PC-9 (cell line): Measurements from ENCODE around the gene PAAF1. TPM values are rescaled to one million over a fixed set of nuclear protein-coding genes. Genes with fewer than 3 reads are reported as not detected.

ENCODE experiments used
- Bru-seq: library from RNA; stranded (reverse); fragments of 400-500 nt; gene quantifications from one replicate; lab custom pipeline; 2021; lab: Mats Ljungman, UMichigan
- BruChase-seq, 2 experiments: library from RNA; stranded (reverse); fragments of 400-500 nt; gene quantifications; one replicate each; lab custom pipeline; 2021; lab: Mats Ljungman, UMichigan
- BruUV-seq: library from RNA; stranded (reverse); fragments of 400-500 nt; replicated peaks from 2 replicates; lab custom pipeline; 2021; lab: Mats Ljungman, UMichigan
- CTCF ChIA-PET: fragments of 300-600 bp; sonication (Branson Sonifier 250); formaldehyde crosslinking; loops from one replicate; lab custom pipeline; 2022; ENCODE audit warnings: antibody characterized with exemption; lab: Charles Lee
- POLR2A ChIA-PET: fragments of 300-600 bp; sonication (Branson Sonifier 250); formaldehyde crosslinking; loops from one replicate; lab custom pipeline; 2022; ENCODE audit warnings: antibody characterized with exemption; ENCODE audit not compliant: unreplicated experiment; lab: Charles Lee
- DNase-seq, 2 experiments: peaks; one replicate each; pipeline versions ENCODE4 v3.0.0 to v3.0.0-alpha.2; 2015 to 2022; ENCODE audit warnings: mixed read lengths in 1 of 2
- H2AFZ ChIP-seq: fragments of 200-600 bp; sonication (generic); 2 replicates; pipeline ENCODE4 v1.8.1; 2017; ENCODE audit warnings: antibody characterized with exemption
- H3F3A ChIP-seq: fragments of 200-600 bp; sonication (generic); 2 replicates; pipeline ENCODE4 v1.8.1; 2017; ENCODE audit warnings: antibody characterized with exemption, mild to moderate bottlenecking, low read depth; ENCODE audit not compliant: insufficient read depth
- H3K27ac ChIP-seq: fragments of 200-600 bp; sonication (generic); 2 replicates; pipeline ENCODE4 v1.6.1; 2016; ENCODE audit warnings: mixed run types
- H3K27me3 ChIP-seq: fragments of 200-600 bp; sonication (generic); 2 replicates; pipeline ENCODE4 v1.6.1; 2016; ENCODE audit warnings: low read depth, mixed run types; ENCODE audit not compliant: insufficient read depth
- H3K36me3 ChIP-seq: fragments of 200-600 bp; sonication (generic); 2 replicates; pipeline ENCODE4 v1.6.1; 2016; ENCODE audit warnings: low read depth, mixed run types
- H3K4me1 ChIP-seq: fragments of 200-600 bp; sonication (generic); replicated peaks from 2 replicates; pipeline ENCODE4 v1.6.1; 2016; ENCODE audit warnings: mixed run types; ENCODE audit not compliant: insufficient read depth
- H3K4me2 ChIP-seq: fragments of 200-600 bp; sonication (generic); 2 replicates; pipeline ENCODE4 v1.6.1; 2017; ENCODE audit warnings: mixed run types
- H3K4me3 ChIP-seq: fragments of 200-600 bp; sonication (generic); 2 replicates; pipeline ENCODE4 v1.6.1; 2016; ENCODE audit warnings: mixed run types
- H3K79me2 ChIP-seq: fragments of 200-600 bp; sonication (generic); 2 replicates; pipeline ENCODE4 v1.6.1; 2017; ENCODE audit warnings: low read depth, mixed run types
- H3K9me2 ChIP-seq: fragments of 200-600 bp; sonication (generic); 2 replicates; pipeline ENCODE4 v1.8.1; 2017; ENCODE audit warnings: mild to moderate bottlenecking; ENCODE audit not compliant: insufficient read depth
- H3K9me3 ChIP-seq: fragments of 200-600 bp; sonication (generic); 2 replicates; pipeline ENCODE4 v1.8.1; 2016; ENCODE audit warnings: low read depth; ENCODE audit not compliant: insufficient read depth
- H4K20me1 ChIP-seq: fragments of 200-600 bp; sonication (generic); 2 replicates; pipeline ENCODE4 v1.8.1; 2017; ENCODE audit not compliant: insufficient read depth
- EZH2 ChIP-seq: fragments of 200-600 bp; sonication (generic); IDR thresholded peaks from 2 replicates; pipeline ENCODE4 v1.8.0; 2017; ENCODE audit warnings: antibody characterized with exemption, low read depth
- intact Hi-C: fragments of 100-400 bp; cut with micrococcal nuclease; formaldehyde crosslinking; loops from one replicate; pipeline ENCODE4 v1.10.0; 2022; ENCODE audit not compliant: unreplicated experiment
- long read RNA-seq: library from polyadenylated mRNA; stranded (forward); transcript quantifications from one replicate; pipeline ENCODE4 v2.0.0, GENCODE V29; 2022
- total RNA-seq: library from RNA; stranded (reverse); gene quantifications from 2 replicates; pipeline ENCODE4 v1.2.3, GENCODE V29; 2021
- TF ChIP-seq, protein P1 (sequence below): fragments of 200-600 bp; sonication (generic); conservative IDR thresholded peaks from 2 replicates; pipeline ENCODE4 v1.6.1; 2017; ENCODE audit warnings: mixed run types, antibody characterized with exemption, mild to moderate bottlenecking, moderate library complexity

Gene PAAF1
- total RNA-seq (30.0 and 30.7 TPM in 2 replicates), Bru-seq, nascent RNA (percentile 70 among the genes with signal in this experiment), BruChase-seq, experiment 1, labeled RNA remaining after a 2-hour chase (percentile 60 among the genes with signal in this experiment), BruChase-seq, experiment 2, labeled RNA remaining after a 6-hour chase (percentile 61 among the genes with signal in this experiment)
- long read RNA-seq, full-length matches to known transcripts = 95 of 119 reads
- long read RNA-seq, partial matches to known transcripts = 6 of 119 reads
- long read RNA-seq, other reads (novel, unspliced or antisense) = 18 of 119 reads

GRCh38 chr11:73876424-73877310, at the start of gene PAAF1, which contains the start of gene COA4:
PAAF1 (plus strand) TSS chr11:73876999; CDS start chr11:73877022, 23 bp downstream.
COA4 (minus strand) TSS chr11:73876846; CDS start chr11:73873378, 3,468 bp downstream.
- Histone ChIP-seq H3K27me3 (no peaks in the 10 kb centered on the region), H3F3A (peaks cover 17% of the 10 kb centered on the region), H3K9me3 (no peaks in the 10 kb centered on the region), H3K79me2 (peaks cover 50% of the 10 kb centered on the region), H3K4me2 (peak within 1 kb of the TSS; percentile 82), H4K20me1 (no peaks in the 10 kb centered on the region; the same call in 1 of the 2 replicates), H3K27ac (peak within 1 kb of the TSS; percentile 95), H3K4me1 (peaks cover 23% of the 10 kb centered on the region), H3K9me2 (no peaks in the 10 kb centered on the region), H2AFZ (peak within 1 kb of the TSS; percentile 94), H3K4me3 (peak within 1 kb of the TSS; percentile 93), H3K36me3 (peaks cover 33% of the 10 kb centered on the region)
- TF ChIP-seq EZH2 = no peak
- TF ChIP-seq, protein P1, sequence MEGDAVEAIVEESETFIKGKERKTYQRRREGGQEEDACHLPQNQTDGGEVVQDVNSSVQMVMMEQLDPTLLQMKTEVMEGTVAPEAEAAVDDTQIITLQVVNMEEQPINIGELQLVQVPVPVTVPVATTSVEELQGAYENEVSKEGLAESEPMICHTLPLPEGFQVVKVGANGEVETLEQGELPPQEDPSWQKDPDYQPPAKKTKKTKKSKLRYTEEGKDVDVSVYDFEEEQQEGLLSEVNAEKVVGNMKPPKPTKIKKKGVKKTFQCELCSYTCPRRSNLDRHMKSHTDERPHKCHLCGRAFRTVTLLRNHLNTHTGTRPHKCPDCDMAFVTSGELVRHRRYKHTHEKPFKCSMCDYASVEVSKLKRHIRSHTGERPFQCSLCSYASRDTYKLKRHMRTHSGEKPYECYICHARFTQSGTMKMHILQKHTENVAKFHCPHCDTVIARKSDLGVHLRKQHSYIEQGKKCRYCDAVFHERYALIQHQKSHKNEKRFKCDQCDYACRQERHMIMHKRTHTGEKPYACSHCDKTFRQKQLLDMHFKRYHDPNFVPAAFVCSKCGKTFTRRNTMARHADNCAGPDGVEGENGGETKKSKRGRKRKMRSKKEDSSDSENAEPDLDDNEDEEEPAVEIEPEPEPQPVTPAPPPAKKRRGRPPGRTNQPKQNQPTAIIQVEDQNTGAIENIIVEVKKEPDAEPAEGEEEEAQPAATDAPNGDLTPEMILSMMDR = no peak
- intact Hi-C loops = no loop called here
- no TSS peak for BruUV-seq
- ChIA-PET CTCF (no interaction called here), POLR2A (interaction anchor here (0.6 to 0.7 kb wide), 2 partner anchors 97 to 380 kb away, joined by 3 to 6 read pairs; no protein-coding TSS in a partner anchor)
- peak; percentile 95 to 98 for DNase-seq

GRCh38 chr11:73830261-73830660, 46.5 kb upstream of the PAAF1 start:
- TF ChIP-seq EZH2 = no peak
- TF ChIP-seq, protein P1 = no peak
- no peaks in the 10 kb centered on the region for H3K27me3 ChIP-seq
- no peaks in the 10 kb centered on the region for H3K9me3 ChIP-seq
- DNase-seq = no peak
- H3K4me3 ChIP-seq = no peak overlapping the region
- no peaks in the 10 kb centered on the region; the same call in 1 of the 2 replicates for H3F3A ChIP-seq
- no peaks in the 10 kb centered on the region for H3K79me2 ChIP-seq
- ChIA-PET POLR2A (no interaction called here), CTCF (no interaction called here)
- no peak overlapping the region for H2AFZ ChIP-seq
- no peaks in the 10 kb centered on the region for H3K9me2 ChIP-seq
- no peak overlapping the region for H3K27ac ChIP-seq
- H3K4me1 ChIP-seq = no peaks in the 10 kb centered on the region
- H3K4me2 ChIP-seq = no peak overlapping the region
- no TSS peak for BruUV-seq
- H3K36me3 ChIP-seq = no peaks in the 10 kb centered on the region; the same call in 1 of the 2 replicates
- no peaks in the 10 kb centered on the region for H4K20me1 ChIP-seq
- intact Hi-C loops = no loop called here

- no peaks in the 10 kb centered on the region for H3K9me2 ChIP-seq
- H4K20me1 ChIP-seq = no peaks in the 10 kb centered on the region
- no peaks in the 10 kb centered on the region for H3K79me2 ChIP-seq
- intact Hi-C loops = no loop called here
- no peak for TF ChIP-seq EZH2
- TF ChIP-seq, protein P1 = no peak
- ChIA-PET POLR2A (interaction anchor here (0.6 kb wide), 1 partner anchor 207 kb away, joined by 3 read pairs; no protein-coding TSS in a partner anchor), CTCF (no interaction called here)
- no TSS peak for BruUV-seq
- no peaks in the 10 kb centered on the region; the same call in 1 of the 2 replicates for H3F3A ChIP-seq
- H3K27me3 ChIP-seq = no peaks in the 10 kb centered on the region
- no peak overlapping the region for H3K4me2 ChIP-seq
- no peak overlapping the region for H3K27ac ChIP-seq
- H3K36me3 ChIP-seq = no peaks in the 10 kb centered on the region; the same call in 1 of the 2 replicates
- no peak overlapping the region for H3K4me3 ChIP-seq
- no peak for DNase-seq
- H2AFZ ChIP-seq = no peak overlapping the region
- no peaks in the 10 kb centered on the region for H3K4me1 ChIP-seq
- no peaks in the 10 kb centered on the region for H3K9me3 ChIP-seq
These were observed 43.7 kb upstream of the PAAF1 start for GRCh38 chr11:73833067-73833466.
